ENCODE results near the gene TMEM144.
A peak's percentile ranks its signal among the peaks of the same experiment; 100 is the strongest.

The TMEM144 gene

GRCh38 chr4:158299459-158300007 is 89.2 kb downstream of the TMEM144 start:
- DNase-seq (ENCODE audit: low read depth), result no peak

GRCh38 chr4:158300012-158300411 is 89.7 kb downstream of the TMEM144 start:
- DNase-seq (ENCODE audit: low read depth), result no peak

GRCh38 chr4:158302076-158302866 is 92.0 kb downstream of the TMEM144 start:
- DNase-seq (ENCODE audit: low read depth), result peak; percentile 66

- no peak for DNase-seq (ENCODE audit: low read depth)
These were observed 94.4 kb downstream of the TMEM144 start for GRCh38 chr4:158304694-158305093.
